HepG2 (cell line): Measurements from ENCODE around the gene C5orf47. TPM values are rescaled to one million over a fixed set of nuclear protein-coding genes. Genes with fewer than 3 reads are reported as not detected.

Experiments used
- CREB1 ChIP-seq, 2 experiments: fragments of 450-650 bp in 1 of 2; IDR thresholded peaks; 2 replicates each; pipeline ENCODE4 v1.6.1; 2016 to 2017; ENCODE audit warnings: control low read depth in 1 of 2, mild to moderate bottlenecking in 1 of 2, missing compliant biosample characterization in 1 of 2, missing genetic modification characterization in 1 of 2
- EHMT2 ChIP-seq: fragments of 200-600 bp; sonication (generic); IDR thresholded peaks from 2 replicates; pipeline ENCODE4 v1.7.0; 2017; ENCODE audit warnings: antibody characterized with exemption, low read depth, low read length, borderline replicate concordance
- HHEX ChIP-seq: IDR thresholded peaks from 2 replicates; pipeline ENCODE4 v1.6.1; 2016; ENCODE audit warnings: control low read depth
- MTA1 ChIP-seq: sonication (generic); formaldehyde crosslinking; IDR thresholded peaks from 2 replicates; pipeline ENCODE4 v1.4.0; 2020; ENCODE audit warnings: missing genetic modification reagents, mild to moderate bottlenecking, borderline replicate concordance
- RFX1 ChIP-seq: fragments of 450-650 bp; IDR thresholded peaks from 2 replicates; pipeline ENCODE4 v1.6.1; 2017
- SRSF4 ChIP-seq: fragments of 200-400 bp; formaldehyde crosslinking; IDR thresholded peaks from one replicate; pipeline ENCODE4 v1.6.1; 2018; ENCODE audit warnings: mild to moderate bottlenecking, low read depth, low read length, moderate library complexity; ENCODE audit not compliant: poor library complexity, severe bottlenecking
- ZFY ChIP-seq: sonication (generic); formaldehyde crosslinking; IDR thresholded peaks from 2 replicates; pipeline ENCODE4 v1.4.0; 2020; ENCODE audit warnings: missing genetic modification reagents
- ZFYVE20 ChIP-seq: sonication (generic); formaldehyde crosslinking; IDR thresholded peaks from 2 replicates; pipeline ENCODE4 v1.8.0; 2023; ENCODE audit warnings: low read depth, mild to moderate bottlenecking, moderate library complexity, missing genetic modification reagents, borderline replicate concordance
- ZIK1 ChIP-seq: sonication (generic); formaldehyde crosslinking; IDR thresholded peaks from 2 replicates; pipeline ENCODE4 v1.5.0; 2020; ENCODE audit warnings: mild to moderate bottlenecking, low read depth, missing genetic modification reagents, borderline replicate concordance
- ZNF260 ChIP-seq: sonication (generic); formaldehyde crosslinking; IDR thresholded peaks from 2 replicates; pipeline ENCODE4 v1.4.0; 2020; ENCODE audit warnings: missing genetic modification reagents, low read depth, mild to moderate bottlenecking, borderline replicate concordance
- ZNF263 ChIP-seq: sonication (generic); formaldehyde crosslinking; IDR thresholded peaks from 2 replicates; pipeline ENCODE4 v1.4.0; 2020; ENCODE audit warnings: missing genetic modification reagents
- ZNF431 ChIP-seq: sonication (generic); formaldehyde crosslinking; IDR thresholded peaks from 2 replicates; pipeline ENCODE4 v1.9.0; 2022; ENCODE audit warnings: missing genetic modification reagents, low read depth, mild to moderate bottlenecking, borderline replicate concordance
- ZNF556 ChIP-seq: sonication (generic); formaldehyde crosslinking; IDR thresholded peaks from 2 replicates; pipeline ENCODE4 v1.4.0; 2020; ENCODE audit warnings: mild to moderate bottlenecking, missing genetic modification reagents, borderline replicate concordance
- ZNF605 ChIP-seq: sonication (generic); formaldehyde crosslinking; IDR thresholded peaks from 2 replicates; pipeline ENCODE4 v1.8.0; 2022; ENCODE audit warnings: mild to moderate bottlenecking, missing genetic modification reagents
- ZNF644 ChIP-seq: IDR thresholded peaks from 2 replicates; pipeline ENCODE4 v1.6.1; 2016; ENCODE audit warnings: low read depth
- ZNF674 ChIP-seq: sonication (generic); formaldehyde crosslinking; IDR thresholded peaks from 2 replicates; pipeline ENCODE4 v1.5.0; 2020; ENCODE audit warnings: low read depth, mild to moderate bottlenecking, missing genetic modification reagents
- ZNF790 ChIP-seq: sonication (generic); formaldehyde crosslinking; IDR thresholded peaks from 2 replicates; pipeline ENCODE4 v1.8.0; 2022; ENCODE audit warnings: missing genetic modification reagents, mild to moderate bottlenecking, borderline replicate concordance
- ZNF879 ChIP-seq: sonication (generic); formaldehyde crosslinking; IDR thresholded peaks from 2 replicates; pipeline ENCODE4 v1.8.1; 2023; ENCODE audit warnings: missing genetic modification reagents
- polyA plus RNA-seq, 8 experiments: library from polyadenylated mRNA; depleted of rRNA in 3 of 8; stranded (reverse) in 7 of 8; unstranded in 1 of 8; fragments of >200 nt; fragmentation: Illumina TruSeq in 4 of 8; extraction: Trizol in 4 of 8; gene quantifications; 2 replicates each; pipeline versions ENCODE4 v1.2.1 to v1.2.3, GENCODE V29; 2011 to 2016; ENCODE audit warnings: low read depth in 4 of 8, missing spikeins in 1 of 8, mixed read lengths in 1 of 8; ENCODE audit not compliant: insufficient read depth in 1 of 8
- total RNA-seq, 5 experiments: library from RNA; depleted of rRNA; stranded (reverse); fragments of >200 nt; fragmentation: Illumina TruSeq; extraction: Trizol; gene quantifications; 2 replicates each; pipeline ENCODE4 v1.2.3, GENCODE V29; 2016; ENCODE audit warnings: low read depth in 1 of 5
- TF ChIP-seq, protein P1 (sequence below): sonication (generic); formaldehyde crosslinking; IDR thresholded peaks from 2 replicates; pipeline ENCODE4 v1.4.0; 2020; ENCODE audit warnings: missing genetic modification reagents
- TF ChIP-seq, protein P2 (sequence below): sonication (generic); formaldehyde crosslinking; IDR thresholded peaks from 2 replicates; pipeline ENCODE4 v1.5.0; 2020; ENCODE audit warnings: mild to moderate bottlenecking, missing genetic modification reagents
- TF ChIP-seq, protein P3 (sequence below): sonication (generic); formaldehyde crosslinking; IDR thresholded peaks from 2 replicates; pipeline ENCODE4 v1.8.0; 2022; ENCODE audit warnings: low read depth, missing genetic modification reagents
- TF ChIP-seq, protein P4 (sequence below): IDR thresholded peaks from 2 replicates; pipeline ENCODE4 v1.6.1; 2016; ENCODE audit warnings: missing compliant biosample characterization, missing genetic modification reagents, borderline replicate concordance

C5orf47 gene
- total and polyA plus RNA-seq, 2 of the 13 experiments (the other 11 are each of a cell fraction or from before 2014, with no cell fraction given), result not detected

DNA sequence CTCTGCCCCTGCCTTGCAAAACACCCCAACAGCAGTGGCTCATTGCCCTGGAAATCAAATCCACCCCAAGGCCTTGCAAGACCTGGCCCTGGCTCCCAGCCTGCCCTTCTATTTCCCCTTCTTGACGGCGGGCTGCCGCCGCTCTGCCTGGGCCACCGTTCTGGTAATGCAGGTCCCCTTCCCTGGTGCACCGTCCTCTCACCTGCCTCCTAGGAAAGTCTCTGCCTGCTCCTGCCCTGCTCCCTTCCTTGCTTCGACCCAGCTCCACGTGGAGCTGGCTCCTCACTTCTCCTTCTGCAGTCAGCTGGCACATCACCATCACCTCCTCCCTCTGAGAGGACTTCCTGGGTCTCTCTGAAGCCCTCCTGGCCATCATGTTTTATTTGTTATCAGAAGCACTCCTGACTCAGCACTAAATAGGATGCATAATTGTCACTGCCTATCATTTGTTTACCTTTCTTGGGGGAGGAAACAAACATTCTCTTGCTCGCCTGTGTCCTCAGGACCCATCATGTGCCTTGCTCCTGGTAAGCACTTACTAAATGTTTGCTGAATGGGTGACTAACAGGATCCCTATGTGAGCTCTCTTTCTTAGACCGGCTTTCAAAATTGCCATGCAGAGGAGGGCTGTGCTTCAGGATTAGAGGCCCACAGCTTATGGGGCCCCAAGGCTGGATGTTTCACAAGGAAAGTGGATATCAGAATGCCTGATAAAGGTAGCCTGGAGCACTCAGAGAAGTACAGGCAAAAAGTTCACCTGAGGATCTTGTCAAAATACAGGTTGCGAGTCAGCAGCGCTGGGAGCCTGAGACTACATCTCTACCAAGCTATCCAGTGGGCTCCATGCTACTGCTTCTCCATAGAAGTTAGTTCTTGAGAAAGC, 19.6 kb upstream of the C5orf47 start (continued):
- TF ChIP-seq ZNF431 (CRISPR knock-in tag) (no peak), ZNF260 (no peak), ZFYVE20 (CRISPR knock-in tag) (no peak), ZNF674 (CRISPR knock-in tag) (no peak), SRSF4 (no peak), ZNF879 (CRISPR knock-in tag) (no peak), ZFY (CRISPR knock-in tag) (peak; percentile 55), CREB1 (IDR thresholded peaks at IDR 0.05) (no peak), CREB1 (CRISPR knock-in tag; IDR thresholded peaks at IDR 0.05) (peak; percentile 24; the same call in 1 of the 2 replicates), ZNF605 (CRISPR knock-in tag) (no peak; the same call in 1 of the 2 replicates), MTA1 (CRISPR knock-in tag) (peak; percentile 33; the same call in 1 of the 2 replicates), ZNF790 (CRISPR knock-in tag) (no peak), ZNF644 (CRISPR knock-in tag) (no peak), EHMT2 (peak; percentile 25; the same call in 1 of the 2 replicates), HHEX (no peak), ZNF263 (CRISPR knock-in tag) (peak; percentile 56; the same call in 1 of the 2 replicates), RFX1 (no peak), ZIK1 (no peak), ZNF556 (no peak)
- TF ChIP-seq, protein P1, sequence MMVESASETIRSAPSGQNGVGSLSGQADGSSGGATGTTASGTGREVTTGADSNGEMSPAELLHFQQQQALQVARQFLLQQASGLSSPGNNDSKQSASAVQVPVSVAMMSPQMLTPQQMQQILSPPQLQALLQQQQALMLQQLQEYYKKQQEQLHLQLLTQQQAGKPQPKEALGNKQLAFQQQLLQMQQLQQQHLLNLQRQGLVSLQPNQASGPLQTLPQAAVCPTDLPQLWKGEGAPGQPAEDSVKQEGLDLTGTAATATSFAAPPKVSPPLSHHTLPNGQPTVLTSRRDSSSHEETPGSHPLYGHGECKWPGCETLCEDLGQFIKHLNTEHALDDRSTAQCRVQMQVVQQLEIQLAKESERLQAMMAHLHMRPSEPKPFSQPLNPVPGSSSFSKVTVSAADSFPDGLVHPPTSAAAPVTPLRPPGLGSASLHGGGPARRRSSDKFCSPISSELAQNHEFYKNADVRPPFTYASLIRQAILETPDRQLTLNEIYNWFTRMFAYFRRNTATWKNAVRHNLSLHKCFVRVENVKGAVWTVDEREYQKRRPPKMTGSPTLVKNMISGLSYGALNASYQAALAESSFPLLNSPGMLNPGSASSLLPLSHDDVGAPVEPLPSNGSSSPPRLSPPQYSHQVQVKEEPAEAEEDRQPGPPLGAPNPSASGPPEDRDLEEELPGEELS, result peak; percentile 99
- TF ChIP-seq, protein P2, sequence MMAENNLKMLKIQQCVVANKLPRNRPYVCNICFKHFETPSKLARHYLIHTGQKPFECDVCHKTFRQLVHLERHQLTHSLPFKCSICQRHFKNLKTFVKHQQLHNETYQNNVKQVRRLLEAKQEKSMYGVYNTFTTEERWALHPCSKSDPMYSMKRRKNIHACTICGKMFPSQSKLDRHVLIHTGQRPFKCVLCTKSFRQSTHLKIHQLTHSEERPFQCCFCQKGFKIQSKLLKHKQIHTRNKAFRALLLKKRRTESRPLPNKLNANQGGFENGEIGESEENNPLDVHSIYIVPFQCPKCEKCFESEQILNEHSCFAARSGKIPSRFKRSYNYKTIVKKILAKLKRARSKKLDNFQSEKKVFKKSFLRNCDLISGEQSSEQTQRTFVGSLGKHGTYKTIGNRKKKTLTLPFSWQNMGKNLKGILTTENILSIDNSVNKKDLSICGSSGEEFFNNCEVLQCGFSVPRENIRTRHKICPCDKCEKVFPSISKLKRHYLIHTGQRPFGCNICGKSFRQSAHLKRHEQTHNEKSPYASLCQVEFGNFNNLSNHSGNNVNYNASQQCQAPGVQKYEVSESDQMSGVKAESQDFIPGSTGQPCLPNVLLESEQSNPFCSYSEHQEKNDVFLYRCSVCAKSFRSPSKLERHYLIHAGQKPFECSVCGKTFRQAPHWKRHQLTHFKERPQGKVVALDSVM, result 0 out of 2 replicates have a peak, but pooled peaks have one; percentile 21
- TF ChIP-seq, protein P3, sequence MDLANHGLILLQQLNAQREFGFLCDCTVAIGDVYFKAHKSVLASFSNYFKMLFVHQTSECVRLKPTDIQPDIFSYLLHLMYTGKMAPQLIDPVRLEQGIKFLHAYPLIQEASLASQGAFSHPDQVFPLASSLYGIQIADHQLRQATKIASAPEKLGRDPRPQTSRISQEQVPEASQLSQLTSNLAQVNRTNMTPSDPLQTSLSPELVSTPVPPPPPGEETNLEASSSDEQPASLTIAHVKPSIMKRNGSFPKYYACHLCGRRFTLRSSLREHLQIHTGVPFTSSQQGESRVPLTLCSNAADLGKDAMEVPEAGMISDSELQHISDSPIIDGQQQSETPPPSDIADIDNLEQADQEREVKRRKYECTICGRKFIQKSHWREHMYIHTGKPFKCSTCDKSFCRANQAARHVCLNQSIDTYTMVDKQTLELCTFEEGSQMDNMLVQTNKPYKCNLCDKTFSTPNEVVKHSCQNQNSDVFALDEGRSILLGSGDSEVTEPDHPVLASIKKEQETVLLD (CRISPR knock-in tag), result no peak
- TF ChIP-seq, protein P4, sequence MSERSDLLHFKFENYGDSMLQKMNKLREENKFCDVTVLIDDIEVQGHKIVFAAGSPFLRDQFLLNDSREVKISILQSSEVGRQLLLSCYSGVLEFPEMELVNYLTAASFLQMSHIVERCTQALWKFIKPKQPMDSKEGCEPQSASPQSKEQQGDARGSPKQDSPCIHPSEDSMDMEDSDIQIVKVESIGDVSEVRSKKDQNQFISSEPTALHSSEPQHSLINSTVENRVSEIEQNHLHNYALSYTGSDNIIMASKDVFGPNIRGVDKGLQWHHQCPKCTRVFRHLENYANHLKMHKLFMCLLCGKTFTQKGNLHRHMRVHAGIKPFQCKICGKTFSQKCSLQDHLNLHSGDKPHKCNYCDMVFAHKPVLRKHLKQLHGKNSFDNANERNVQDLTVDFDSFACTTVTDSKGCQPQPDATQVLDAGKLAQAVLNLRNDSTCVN (CRISPR knock-in tag), result peak; percentile 16; the same call in 1 of the 2 replicates
